Ovary (tissue), 9 donors: ENCODE data around the gene TENM3. TPM values are rescaled to one million over a fixed set of nuclear protein-coding genes. Genes with fewer than 3 reads are reported as not detected.

Experiments used
- DNase-seq, 5 donors: peaks; one replicate each; pipeline ENCODE4 v3.0.0-alpha.2; 2019 to 2020
- H3K27ac ChIP-seq, 2 donors: fragments of 200-600 bp; one replicate each; pipeline versions ENCODE4 v1.5.1 to v1.8.0; 2019 to 2022
- H3K27me3 ChIP-seq: fragments of 200-600 bp; one replicate; pipeline ENCODE4 v1.8.0; 2022
- H3K36me3 ChIP-seq: fragments of 200-600 bp; sonication (generic); one replicate; pipeline ENCODE4 v1.5.1; 2019
- H3K4me1 ChIP-seq: one replicate; pipeline ENCODE4 v1.8.1; 2013; ENCODE audit warnings: mild to moderate bottlenecking, moderate library complexity; ENCODE audit not compliant: insufficient read depth
- H3K4me3 ChIP-seq: fragments of 200-600 bp; sonication (generic); one replicate; pipeline ENCODE4 v1.5.1; 2017
- H3K9me3 ChIP-seq, 2 donors: fragments of 200-600 bp in 1 of 2; sonication (generic) in 1 of 2; one replicate each; pipeline versions ENCODE4 v1.5.1 to v1.8.1; 2013 to 2019; ENCODE audit warnings: mild to moderate bottlenecking in 1 of 2, moderate library complexity in 1 of 2
- EP300 ChIP-seq: sonication (generic); formaldehyde crosslinking; IDR thresholded peaks from one replicate; pipeline ENCODE4 v1.6.1; 2017; ENCODE audit warnings: antibody characterized with exemption
- POLR2A ChIP-seq: fragments of 450-650 bp; IDR thresholded peaks from one replicate; pipeline ENCODE4 v1.6.1; 2017; ENCODE audit warnings: antibody characterized with exemption, mild to moderate bottlenecking, moderate library complexity
- WGBS, 3 donors: extraction: QIAGEN DNeasy Blood & Tissue Kit in 1 of 3; methylation state at CpG; one replicate each; pipeline versions ENCODE4 v1.1.5 to v1.1.7; 2013 to 2017; 5-methylcytosine and 5-hydroxymethylcytosine counted together
- intact Hi-C, 4 donors: fragments of 100-400 bp; cut with DNase I; formaldehyde crosslinking; loops; one replicate each; pipeline versions ENCODE4 v1.11.0 to v1.15.1; 2022 to 2023
- polyA plus RNA-seq, 2 donors: library from polyadenylated mRNA; stranded (reverse); fragments of 200-250 nt in 1 of 2; fragments of 350-450 nt in 1 of 2; fragmentation: Illumina TruSeq in 1 of 2; extraction: RNeasy Lipid Tissue Mini Kit (QIAGEN cat#74804) in 1 of 2; gene quantifications; one replicate each; pipeline ENCODE4 v1.2.3, GENCODE V29; 2013 to 2014
- total RNA-seq, 7 donors: library from RNA; depleted of rRNA in 2 of 7; stranded (reverse); fragments of >200 nt in 2 of 7; fragmentation: NEBNext Ultra II Directional in 3 of 7; extraction: Animal tissue kit (Norgen Biotek cat#: 25700) in 3 of 7; gene quantifications; one replicate each; pipeline versions ENCODE4 v1.1.0 to v1.2.4, GENCODE V29; 2016 to 2023
- TF ChIP-seq, protein P1 (sequence below), 3 donors: fragments of 450-650 bp in 2 of 3; fragments of 200-600 bp in 1 of 3; IDR thresholded peaks; one replicate each; pipeline versions ENCODE4 v1.5.1 to v1.8.0; 2016 to 2022; ENCODE audit warnings: antibody characterized with exemption in 3 of 3, mild to moderate bottlenecking in 1 of 3
- donor health status: DM: no; HTN: no; CAD: no; lungs with moderate emphysema.
- donor health status: DM: no; HTN: no; CAD: no.
- donor health status: Bipolar disorder and iron deficiency.
- donor health status: DM: yes; HTN: yes; CAD: no.
- donor health status: DM: no; HTN: no; CAD: no.
- donor health status: DM: yes; HTN: yes; CAD: no.

Gene TENM3
- total and polyA plus RNA-seq, 9 donors = 0.82 to 16.1 (median 5.7) TPM

DNA sequence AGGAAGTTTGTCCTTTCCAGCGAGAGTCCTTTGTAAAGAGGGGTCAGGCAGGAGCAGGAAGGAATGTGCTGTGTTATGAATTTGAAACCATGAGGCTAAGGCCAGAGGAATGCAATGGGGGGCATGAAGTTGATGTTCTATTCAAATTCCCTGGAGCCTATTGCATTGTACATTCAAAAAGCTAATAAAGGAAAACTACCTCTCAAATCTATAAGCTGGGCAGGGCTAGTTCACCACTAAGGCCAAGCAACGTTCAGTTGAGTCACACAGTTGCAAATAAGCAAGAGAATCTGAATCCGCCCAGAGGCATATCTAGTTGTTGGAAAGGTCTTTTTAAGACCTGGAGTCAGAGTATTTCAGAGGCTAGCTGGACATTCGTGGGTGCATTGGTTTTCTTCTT lies 525.6 kb downstream of the TENM3 start:
- H3K27ac ChIP-seq = no peak overlapping the region
- TF ChIP-seq POLR2A (no peak), EP300 (no peak)
- TF ChIP-seq, protein P1, sequence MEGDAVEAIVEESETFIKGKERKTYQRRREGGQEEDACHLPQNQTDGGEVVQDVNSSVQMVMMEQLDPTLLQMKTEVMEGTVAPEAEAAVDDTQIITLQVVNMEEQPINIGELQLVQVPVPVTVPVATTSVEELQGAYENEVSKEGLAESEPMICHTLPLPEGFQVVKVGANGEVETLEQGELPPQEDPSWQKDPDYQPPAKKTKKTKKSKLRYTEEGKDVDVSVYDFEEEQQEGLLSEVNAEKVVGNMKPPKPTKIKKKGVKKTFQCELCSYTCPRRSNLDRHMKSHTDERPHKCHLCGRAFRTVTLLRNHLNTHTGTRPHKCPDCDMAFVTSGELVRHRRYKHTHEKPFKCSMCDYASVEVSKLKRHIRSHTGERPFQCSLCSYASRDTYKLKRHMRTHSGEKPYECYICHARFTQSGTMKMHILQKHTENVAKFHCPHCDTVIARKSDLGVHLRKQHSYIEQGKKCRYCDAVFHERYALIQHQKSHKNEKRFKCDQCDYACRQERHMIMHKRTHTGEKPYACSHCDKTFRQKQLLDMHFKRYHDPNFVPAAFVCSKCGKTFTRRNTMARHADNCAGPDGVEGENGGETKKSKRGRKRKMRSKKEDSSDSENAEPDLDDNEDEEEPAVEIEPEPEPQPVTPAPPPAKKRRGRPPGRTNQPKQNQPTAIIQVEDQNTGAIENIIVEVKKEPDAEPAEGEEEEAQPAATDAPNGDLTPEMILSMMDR (IDR thresholded peaks at IDR 0.05) = no peak
- no peaks in the 10 kb centered on the region for H3K36me3 ChIP-seq
- no peaks in the 10 kb centered on the region for H3K4me1 ChIP-seq
- intact Hi-C loops = no loop called here
- no peaks in the 10 kb centered on the region for H3K27me3 ChIP-seq
- DNase-seq = no peak
- no peaks in the 10 kb centered on the region for H3K9me3 ChIP-seq
- 77 to 88% (median 79%) methylated on average over 4 of the region's 4 CpGs for WGBS, 3 donors
- no peak overlapping the region for H3K4me3 ChIP-seq

DNA sequence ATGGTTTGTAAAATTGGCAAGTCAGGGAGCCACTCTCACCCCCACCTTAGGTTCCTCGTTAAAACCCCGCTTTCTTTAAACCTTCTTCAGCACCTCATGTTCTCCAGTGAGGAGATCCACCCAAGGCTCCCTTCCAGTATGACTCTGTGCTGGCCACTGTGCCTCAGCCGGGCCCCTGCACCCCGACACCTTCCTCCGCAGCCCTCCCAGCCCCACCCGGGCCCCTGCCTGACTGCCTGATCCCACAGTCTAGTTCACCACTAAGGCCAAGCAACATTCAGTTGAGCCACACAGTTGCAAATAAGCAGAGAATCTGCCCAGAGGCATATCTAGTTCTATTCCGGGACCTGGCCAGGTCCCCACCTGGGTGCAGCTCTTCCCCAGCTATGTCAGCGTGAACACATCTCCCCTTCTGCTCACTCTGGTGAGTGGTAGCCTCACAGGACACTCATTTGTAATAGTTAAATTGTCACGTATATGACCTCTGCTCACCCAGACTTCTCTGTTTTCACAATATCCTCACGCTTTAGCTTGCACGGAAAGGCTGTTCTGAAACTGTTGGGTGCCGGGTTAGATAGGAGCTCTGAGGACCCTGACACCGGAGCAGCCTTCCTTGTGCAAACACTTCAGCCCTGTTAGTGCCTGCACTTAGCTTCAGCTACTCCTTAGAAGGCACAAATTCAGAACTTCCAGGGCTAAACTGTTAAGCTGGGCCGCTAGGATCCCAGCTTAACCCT lies 527.2 kb downstream of the TENM3 start:
- Histone ChIP-seq H3K4me1 (no peaks in the 10 kb centered on the region), H3K4me3 (no peak overlapping the region), H3K27ac (no peak overlapping the region), H3K27me3 (no peaks in the 10 kb centered on the region), H3K36me3 (no peaks in the 10 kb centered on the region), H3K9me3 (no peaks in the 10 kb centered on the region)
- DNase-seq = no peak
- intact Hi-C loops = no loop called here
- WGBS, 3 donors = 83 to 87% (median 85%) methylated on average over 14 of the region's 14 CpGs
- TF ChIP-seq POLR2A = no peak
- TF ChIP-seq EP300 = no peak
- TF ChIP-seq, protein P1 (IDR thresholded peaks at IDR 0.05) = no peak

DNA sequence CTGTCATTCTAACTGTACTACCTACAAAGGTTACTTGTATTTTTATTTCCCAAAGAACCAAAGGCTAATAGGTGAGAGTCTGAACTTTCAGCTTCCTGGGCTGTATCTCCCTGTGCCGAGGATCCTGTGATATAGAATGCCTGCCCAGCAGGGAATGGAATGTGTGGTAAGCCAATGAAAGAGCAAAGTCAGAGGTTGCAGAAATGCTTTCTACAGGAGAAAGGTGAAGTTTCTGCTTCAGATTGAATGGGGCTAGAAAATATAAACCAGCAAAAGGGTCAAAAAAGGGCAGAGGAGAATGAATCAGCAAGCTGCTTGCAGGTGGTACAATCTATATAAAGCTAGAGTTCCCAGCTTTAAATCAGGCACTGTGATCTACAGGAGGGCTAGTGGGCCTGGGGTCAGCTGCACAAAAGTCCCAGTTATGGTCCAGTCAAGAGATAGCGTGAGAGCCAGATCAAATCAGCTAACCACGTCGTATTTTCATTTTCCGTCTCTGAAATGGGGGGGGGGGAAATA lies 527.9 kb downstream of the TENM3 start:
- 52 to 64% (median 52%) methylated on average over 5 of the region's 5 CpGs for WGBS, 3 donors
- H3K4me3 ChIP-seq = no peak overlapping the region
- no peaks in the 10 kb centered on the region for H3K36me3 ChIP-seq
- H3K27ac ChIP-seq = no peak overlapping the region
- intact Hi-C loops = no loop called here
- H3K9me3 ChIP-seq = no peaks in the 10 kb centered on the region
- TF ChIP-seq EP300 (no peak), POLR2A (no peak)
- TF ChIP-seq, protein P1 (IDR thresholded peaks at IDR 0.05) = no peak
- DNase-seq = no peak
- no peaks in the 10 kb centered on the region for H3K27me3 ChIP-seq
- no peaks in the 10 kb centered on the region for H3K4me1 ChIP-seq

DNA sequence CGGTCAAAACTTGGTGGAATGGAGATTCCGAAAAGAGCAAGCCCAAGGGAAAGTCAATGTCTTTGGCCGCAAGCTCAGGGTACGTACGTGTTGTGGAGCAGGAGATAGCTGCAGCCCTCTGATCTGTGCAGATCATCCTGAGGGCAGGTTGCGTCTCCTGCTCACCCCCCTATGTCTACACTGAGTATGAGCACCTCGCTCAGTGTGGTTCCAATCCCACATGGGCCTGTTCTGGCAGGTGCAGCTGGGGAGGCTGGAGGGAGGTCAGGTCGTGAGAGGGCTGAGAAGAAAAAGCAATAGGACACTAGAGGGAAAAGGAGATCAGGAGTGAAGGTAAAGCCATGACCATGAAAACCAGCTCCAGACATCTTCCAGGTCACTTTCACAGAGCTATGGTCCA lies 531.9 kb downstream of the TENM3 start:
- no peak overlapping the region for H3K27ac ChIP-seq
- TF ChIP-seq EP300 (no peak), POLR2A (no peak)
- TF ChIP-seq, protein P1 (IDR thresholded peaks at IDR 0.05) = no peak

More for the DNA sequence above, 531.9 kb downstream of the TENM3 start:
- Histone ChIP-seq H3K27me3 (no peaks in the 10 kb centered on the region), H3K9me3 (no peaks in the 10 kb centered on the region), H3K4me1 (no peaks in the 10 kb centered on the region), H3K4me3 (no peak overlapping the region), H3K36me3 (no peaks in the 10 kb centered on the region)
- intact Hi-C loops = no loop called here
- 92 to 96% (median 93%) methylated on average over 8 of the region's 8 CpGs for WGBS, 3 donors
- DNase-seq = no peak
